ENCODE measurements around the gene RILP. TPM values are rescaled to one million over a fixed set of nuclear protein-coding genes. Genes with fewer than 3 reads are reported as not detected.
"Not testable (repeated sequence)": the region's sequence is repeated elsewhere in the genome, so short reads cannot be mapped to it uniquely, and the experiment has no call there.

RILP gene
- 2.9 TPM for total RNA-seq

GRCh38 chr17:1649844-1650501 lies at the start of gene RILP:
RILP (minus strand) TSS chr17:1649866; CDS start chr17:1649804, 62 bp downstream.
- peak in 1 of 2 donors; percentile 39 for DNase-seq (ENCODE audit: low spot score in 2 of 2)
- no peak for FAIRE-seq

GRCh38 chr17:1697681-1698080 lies 48.0 kb upstream of the RILP start:
- FAIRE-seq (no peak), DNase-seq (ENCODE audit: low spot score in 2 of 2) (no peak)

GRCh38 chr17:1695365-1695764 lies 45.7 kb upstream of the RILP start:
- no peak for FAIRE-seq
- DNase-seq (ENCODE audit: low spot score in 2 of 2) = no peak

- DNase-seq (ENCODE audit: low spot score in 2 of 2) (no peak), FAIRE-seq (no peak)
Measured at GRCh38 chr17:1693339-1693738, 43.7 kb upstream of the RILP start.

- FAIRE-seq (no peak), DNase-seq (ENCODE audit: low spot score in 2 of 2) (no peak)
Measured at GRCh38 chr17:1690544-1691221, 41.0 kb upstream of the RILP start.

GRCh38 chr17:1688405-1688804 lies 38.7 kb upstream of the RILP start:
- not testable (repeated sequence) for FAIRE-seq

GRCh38 chr17:1686086-1686485 lies 36.4 kb upstream of the RILP start:
- DNase-seq (ENCODE audit: low spot score in 2 of 2) (no peak), FAIRE-seq (no peak)

More at GRCh38 chr17:1688405-1688804, 38.7 kb upstream of the RILP start:
- not testable (repeated sequence) for DNase-seq (ENCODE audit: low spot score in 2 of 2)

- peak; percentile 100 for DNase-seq (ENCODE audit: low spot score in 2 of 2)
- FAIRE-seq = peak; percentile 83
Measured at GRCh38 chr17:1684378-1685189, 34.9 kb upstream of the RILP start, which contains the start of gene PRPF8. PRPF8 (minus strand) TSS chr17:1684867; CDS start chr17:1684571, 296 bp downstream.

GRCh38 chr17:1683459-1683858 lies 33.8 kb upstream of the RILP start:
- DNase-seq (ENCODE audit: low spot score in 2 of 2) (no peak), FAIRE-seq (no peak)

- DNase-seq (ENCODE audit: low spot score in 2 of 2) (no peak), FAIRE-seq (no peak)
Measured at GRCh38 chr17:1676401-1676800, 26.7 kb upstream of the RILP start.

GRCh38 chr17:1673041-1673785 lies 23.5 kb upstream of the RILP start:
- FAIRE-seq (no peak), DNase-seq (ENCODE audit: low spot score in 2 of 2) (no peak)

GRCh38 chr17:1663934-1664333 lies 14.3 kb upstream of the RILP start:
- FAIRE-seq; DNase-seq (ENCODE audit: low spot score in 2 of 2): not testable (repeated sequence)

GRCh38 chr17:1661045-1661444 lies 11.4 kb upstream of the RILP start:
- FAIRE-seq = no peak
- DNase-seq (ENCODE audit: low spot score in 2 of 2) = no peak

- no peak for DNase-seq (ENCODE audit: low spot score in 2 of 2)
- FAIRE-seq = no peak
Measured at GRCh38 chr17:1658100-1658499, 8.4 kb upstream of the RILP start.

GRCh38 chr17:1653735-1654134 lies 4.1 kb upstream of the RILP start:
- FAIRE-seq = no peak
- DNase-seq (ENCODE audit: low spot score in 2 of 2) = no peak

GRCh38 chr17:1652794-1653193 lies 3.1 kb upstream of the RILP start:
- DNase-seq (ENCODE audit: low spot score in 2 of 2); FAIRE-seq: not testable (repeated sequence)

- no peak for DNase-seq (ENCODE audit: low spot score in 2 of 2)
- no peak for FAIRE-seq
Measured at GRCh38 chr17:1651559-1651844, 1.8 kb upstream of the RILP start.

- DNase-seq (ENCODE audit: low spot score in 2 of 2) (no peak), FAIRE-seq (no peak)
Measured at GRCh38 chr17:1650731-1651558, 1.3 kb upstream of the RILP start.

- FAIRE-seq (no peak), DNase-seq (ENCODE audit: low spot score in 2 of 2) (peak; percentile 96 to 97)
Measured at GRCh38 chr17:1648963-1649843, 463 bp downstream of the RILP start.

All from frontal cortex (tissue), 4 donors.